Inflammatory macrophage (primary cell): Measurements from ENCODE around the gene PRSS2.
"Not testable (repeated sequence)": the region's sequence is repeated elsewhere in the genome, so short reads cannot be mapped to it uniquely, and the experiment has no call there.

Experiments
- DNase-seq, 2 donors: peaks; one replicate each; pipeline ENCODE4 v3.0.0-alpha.2; 2020 to 2022
- total RNA-seq, 18 experiments: gene quantifications; one replicate each; lab custom pipeline; 2026; ENCODE audit warnings: mixed read lengths in 6 of 18, inconsistent platforms in 2 of 18; lab: John Stamatoyannopoulos, UW

PRSS2 gene
- total RNA-seq = 0 to 0.07 (median 0) reads per million in 18 experiments

DNA sequence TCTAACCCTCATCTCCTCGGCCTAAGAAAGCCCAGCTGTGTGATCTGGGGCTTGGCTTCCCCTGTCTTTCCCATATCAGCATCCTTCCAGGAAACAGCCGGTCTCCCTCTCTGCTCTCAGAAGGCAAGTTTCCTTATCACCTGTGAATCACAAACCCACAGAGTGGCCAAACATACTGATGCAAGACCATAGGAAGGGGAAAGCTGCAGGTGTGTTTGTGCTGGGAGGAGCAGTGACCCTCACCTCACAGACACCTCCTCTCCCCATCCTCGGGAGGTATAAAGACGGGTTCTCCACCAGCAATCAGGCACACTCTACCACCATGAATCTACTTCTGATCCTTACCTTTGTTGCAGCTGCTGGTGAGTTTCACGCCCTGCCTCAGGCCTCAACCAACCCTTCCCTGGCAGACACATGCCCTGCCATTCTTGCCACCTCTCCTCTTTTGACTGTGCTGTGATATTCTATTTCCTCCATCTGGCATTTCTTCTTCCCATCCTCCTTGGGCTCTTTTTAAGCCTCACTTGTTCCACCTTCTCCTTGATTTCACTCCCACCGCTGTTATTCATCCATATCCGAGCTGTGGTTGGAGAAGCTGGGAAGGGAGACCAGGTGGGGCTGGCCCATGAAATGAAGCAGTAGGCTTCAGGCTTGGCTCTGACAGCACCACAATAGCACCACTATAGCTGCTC, at the start of gene PRSS2:
TSS of gene PRSS2 (plus strand) at position 310 of the 692 bp plus-strand sequence. CDS start at position 323, 13 bp downstream.
- DNase-seq = no peak

DNA sequence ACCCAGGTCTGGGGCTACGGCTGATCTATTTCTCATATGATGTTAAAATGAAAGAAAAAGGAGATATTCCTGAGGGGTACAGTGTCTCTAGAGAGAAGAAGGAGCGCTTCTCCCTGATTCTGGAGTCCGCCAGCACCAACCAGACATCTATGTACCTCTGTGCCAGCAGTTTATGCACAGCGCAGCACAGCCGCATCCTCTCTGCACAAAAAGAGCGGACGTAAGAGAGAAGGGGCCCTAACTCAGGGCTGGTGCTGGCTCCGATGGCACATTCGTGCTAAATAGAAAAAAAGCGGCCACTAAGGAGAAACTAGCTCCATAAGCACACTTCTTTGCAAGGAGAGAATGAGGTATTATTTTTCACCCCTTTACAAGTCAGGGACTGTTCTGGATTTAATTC, 49.8 kb upstream of the PRSS2 start:
- DNase-seq = no peak

GRCh38 chr7:142722248-142722794, 48.4 kb upstream of the PRSS2 start:
- no peak for DNase-seq

GRCh38 chr7:142733271-142733670, 37.5 kb upstream of the PRSS2 start:
- DNase-seq = no peak

GRCh38 chr7:142739923-142740492, 30.8 kb upstream of the PRSS2 start:
- DNase-seq = no peak

- no peak for DNase-seq
These were observed 30.0 kb upstream of the PRSS2 start for GRCh38 chr7:142740786-142741185.

DNA sequence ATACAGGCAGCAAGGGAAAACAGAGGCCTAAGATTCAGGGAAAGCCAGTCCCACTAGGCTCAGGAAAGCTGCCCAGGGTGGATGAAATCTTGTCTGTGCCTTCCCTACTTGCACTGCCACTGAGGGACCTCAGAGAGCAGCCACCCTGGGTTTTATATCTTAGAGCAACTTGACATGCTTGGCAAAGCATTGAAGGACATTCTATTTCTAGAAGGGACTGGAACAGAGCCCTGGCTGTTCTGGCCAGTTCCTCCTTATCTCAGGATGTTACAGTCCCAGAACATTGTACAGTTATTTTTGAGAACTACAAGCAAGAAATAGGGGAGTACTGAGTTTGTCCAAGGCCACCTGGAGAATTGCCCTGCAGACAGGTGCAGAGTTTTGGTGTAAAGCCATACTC, 28.8 kb upstream of the PRSS2 start:
- not testable (repeated sequence) for DNase-seq

- DNase-seq = peak; percentile 18 to 40
These were observed 25.6 kb upstream of the PRSS2 start for GRCh38 chr7:142745091-142745635.

DNA sequence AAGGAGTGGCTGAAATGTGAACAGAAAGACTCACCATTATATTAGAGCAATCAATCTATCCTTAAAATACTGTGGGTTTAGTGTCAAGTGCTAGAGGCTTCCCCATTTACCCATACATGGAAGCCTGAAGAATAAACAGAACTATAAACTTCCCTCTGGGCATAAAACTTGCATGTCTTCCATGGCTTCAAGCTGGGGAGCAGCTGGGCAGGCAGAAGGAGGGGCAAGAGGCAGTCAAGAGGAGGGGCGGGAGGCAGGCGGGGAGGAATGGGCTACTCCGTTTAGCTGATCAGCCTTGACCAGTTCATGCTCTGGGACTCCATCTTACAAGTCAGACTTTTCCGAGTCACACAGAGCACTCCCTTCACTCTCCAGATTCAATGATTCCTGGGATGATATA, 25.0 kb upstream of the PRSS2 start:
- DNase-seq = peak; percentile 12 to 18

GRCh38 chr7:142746264-142746663, 24.5 kb upstream of the PRSS2 start:
- peak; percentile 58 to 74 for DNase-seq

- DNase-seq = not testable (repeated sequence)
These were observed 22.4 kb upstream of the PRSS2 start for GRCh38 chr7:142748410-142748809.

- DNase-seq = no peak
These were observed 21.4 kb upstream of the PRSS2 start, which contains the start of gene PRSS1 for GRCh38 chr7:142749218-142749993. TSS of gene PRSS1 (plus strand) at chr7:142749472. CDS start at chr7:142749485, 13 bp downstream.

DNA sequence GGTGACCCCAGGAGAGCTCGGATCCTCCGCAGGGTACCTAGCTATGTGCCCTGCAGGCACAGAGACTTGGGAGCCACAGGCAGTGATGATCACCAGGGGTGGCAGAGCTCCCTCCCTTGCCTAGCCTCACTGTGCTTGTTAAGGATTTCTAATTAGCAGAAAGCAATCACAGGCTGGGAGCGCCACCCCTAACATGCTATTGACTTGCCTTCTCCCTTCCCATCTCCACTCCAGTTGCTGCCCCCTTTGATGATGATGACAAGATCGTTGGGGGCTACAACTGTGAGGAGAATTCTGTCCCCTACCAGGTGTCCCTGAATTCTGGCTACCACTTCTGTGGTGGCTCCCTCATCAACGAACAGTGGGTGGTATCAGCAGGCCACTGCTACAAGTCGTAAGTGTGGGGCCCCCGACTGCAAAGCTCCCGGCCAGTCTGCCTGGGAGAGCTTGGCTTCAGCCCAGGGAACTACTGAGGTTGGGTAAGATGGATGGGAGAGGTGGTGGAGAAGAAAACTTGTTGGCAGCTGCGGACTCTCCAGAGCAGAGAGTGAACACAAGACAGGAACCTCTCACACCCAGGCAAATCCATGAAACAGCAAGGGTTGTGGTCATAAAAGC, 20.3 kb upstream of the PRSS2 start:
- DNase-seq = no peak

DNA sequence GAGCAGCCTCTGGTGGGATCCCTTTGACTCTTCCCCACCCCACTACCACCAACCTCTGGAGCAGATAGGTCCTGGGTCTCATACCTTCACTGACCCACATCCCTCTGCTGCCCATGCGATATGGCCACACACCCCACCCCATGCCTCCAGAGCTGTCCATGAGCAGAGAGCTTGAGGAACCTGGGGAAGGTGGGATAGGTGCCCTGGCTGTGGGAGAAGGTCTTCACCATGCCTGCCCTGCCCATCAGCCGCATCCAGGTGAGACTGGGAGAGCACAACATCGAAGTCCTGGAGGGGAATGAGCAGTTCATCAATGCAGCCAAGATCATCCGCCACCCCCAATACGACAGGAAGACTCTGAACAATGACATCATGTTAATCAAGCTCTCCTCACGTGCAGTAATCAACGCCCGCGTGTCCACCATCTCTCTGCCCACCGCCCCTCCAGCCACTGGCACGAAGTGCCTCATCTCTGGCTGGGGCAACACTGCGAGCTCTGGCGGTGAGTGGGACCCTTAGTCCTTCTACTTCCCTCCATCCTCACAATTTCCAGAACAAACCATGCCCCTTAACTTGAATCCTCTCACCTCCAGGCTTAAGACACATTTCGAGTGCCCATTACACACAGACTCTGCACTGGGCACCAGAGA, 19.1 kb upstream of the PRSS2 start:
- DNase-seq = not testable (repeated sequence)

DNA sequence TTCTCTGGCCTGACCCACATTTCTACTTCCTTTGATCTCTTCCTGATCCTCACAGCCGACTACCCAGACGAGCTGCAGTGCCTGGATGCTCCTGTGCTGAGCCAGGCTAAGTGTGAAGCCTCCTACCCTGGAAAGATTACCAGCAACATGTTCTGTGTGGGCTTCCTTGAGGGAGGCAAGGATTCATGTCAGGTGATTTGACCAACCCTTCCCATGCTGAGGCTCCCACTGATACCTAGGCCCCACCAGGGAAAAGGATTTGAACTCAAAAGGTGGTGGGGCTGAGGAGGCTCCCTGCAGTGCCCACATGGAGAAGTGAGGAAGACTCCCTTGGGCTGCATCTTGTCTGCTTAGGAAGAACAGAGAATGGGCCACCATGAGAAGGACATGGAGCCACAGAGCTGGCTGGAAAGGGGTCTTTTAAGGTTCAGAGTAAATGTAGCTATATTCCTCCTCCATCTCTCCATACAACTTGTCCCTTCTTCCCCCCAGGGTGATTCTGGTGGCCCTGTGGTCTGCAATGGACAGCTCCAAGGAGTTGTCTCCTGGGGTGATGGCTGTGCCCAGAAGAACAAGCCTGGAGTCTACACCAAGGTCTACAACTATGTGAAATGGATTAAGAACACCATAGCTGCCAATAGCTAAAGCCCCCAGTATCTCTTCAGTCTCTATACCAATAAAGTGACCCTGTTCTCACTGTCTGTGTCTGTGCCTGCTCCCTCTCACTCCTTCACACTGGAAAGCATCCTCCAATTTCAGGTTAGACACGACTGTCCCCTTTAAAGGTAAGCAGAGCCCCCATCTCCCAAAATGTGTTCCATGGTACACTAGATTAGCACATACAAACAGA, 18.2 kb upstream of the PRSS2 start:
- no peak for DNase-seq

- DNase-seq = no peak
These were observed 17.4 kb upstream of the PRSS2 start for GRCh38 chr7:142753366-142753765.

GRCh38 chr7:142753925-142754491, 16.8 kb upstream of the PRSS2 start:
- DNase-seq = not testable (repeated sequence)

DNA sequence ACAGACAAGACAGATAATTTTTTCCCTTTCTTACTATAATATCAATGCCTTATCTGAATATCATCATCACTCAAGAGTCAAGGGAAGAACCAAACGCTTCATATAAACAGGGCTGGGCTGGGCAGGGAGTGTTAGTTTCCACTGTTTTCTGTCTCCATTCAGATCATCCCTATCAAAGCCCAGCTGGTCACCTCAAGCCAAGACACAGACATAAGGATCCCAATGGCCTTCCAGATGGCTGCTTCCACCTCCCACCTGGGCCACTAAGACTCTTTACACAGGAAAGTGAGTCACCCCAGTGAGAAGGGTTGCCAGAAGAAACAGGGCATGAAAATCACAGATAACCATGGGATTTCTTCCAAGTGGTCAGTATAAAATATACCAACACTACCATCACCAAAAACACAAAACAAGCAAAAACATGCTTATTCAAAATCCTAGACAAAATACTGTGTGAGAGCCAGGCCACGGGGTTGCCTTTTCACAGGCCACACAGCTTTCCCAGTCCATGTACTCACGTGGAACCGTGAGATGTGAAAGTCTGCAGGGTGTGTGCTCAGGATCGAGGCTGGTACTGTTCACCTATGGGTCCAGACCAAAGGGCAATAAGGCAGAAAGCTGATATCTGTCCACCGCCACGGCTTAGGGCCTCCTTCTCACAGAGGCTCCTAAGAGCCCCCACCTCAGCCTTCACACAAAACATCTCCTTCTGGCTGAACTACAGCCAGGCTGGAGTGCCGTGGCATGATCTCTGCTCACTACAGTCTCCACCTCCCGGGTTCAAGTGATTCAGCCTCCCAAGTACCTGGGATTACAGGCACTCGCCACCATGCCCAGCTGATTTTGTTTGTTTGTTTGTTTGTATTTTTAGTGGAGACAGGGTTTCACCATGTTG, 15.8 kb upstream of the PRSS2 start:
- DNase-seq = no peak

DNA sequence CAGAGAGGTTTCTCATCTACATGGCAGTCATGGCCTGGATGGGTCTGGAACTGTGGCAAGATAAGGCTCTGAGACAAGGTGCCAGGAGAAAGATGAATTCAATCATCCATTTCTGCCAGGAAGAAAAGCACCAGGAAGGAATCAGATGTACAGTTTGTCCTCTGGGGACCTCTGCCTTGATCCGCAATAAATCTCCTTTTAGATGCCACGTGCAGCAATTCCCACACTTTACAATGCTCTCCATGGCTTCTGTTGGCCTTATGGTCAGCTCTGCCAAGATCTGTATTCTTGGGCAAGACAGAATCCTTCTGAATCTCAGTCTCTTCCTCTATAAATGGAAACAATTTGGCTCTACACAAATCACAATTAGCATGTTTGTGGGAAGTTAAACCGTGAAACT, 12.5 kb upstream of the PRSS2 start:
- not testable (repeated sequence) for DNase-seq
